Stimulated activated CD4-positive, alpha-beta T cell treated with anti-CD3 and anti-CD28 coated beads, Interleukin-2, amount 100 ng/mL, for 4 hours (primary cell): ENCODE data around the gene PARM1.

Experiments
- DNase-seq: peaks from one replicate; pipeline ENCODE4 v3.0.0-alpha.2; 2020; ENCODE audit warnings: low read depth

The PARM1 gene

DNA sequence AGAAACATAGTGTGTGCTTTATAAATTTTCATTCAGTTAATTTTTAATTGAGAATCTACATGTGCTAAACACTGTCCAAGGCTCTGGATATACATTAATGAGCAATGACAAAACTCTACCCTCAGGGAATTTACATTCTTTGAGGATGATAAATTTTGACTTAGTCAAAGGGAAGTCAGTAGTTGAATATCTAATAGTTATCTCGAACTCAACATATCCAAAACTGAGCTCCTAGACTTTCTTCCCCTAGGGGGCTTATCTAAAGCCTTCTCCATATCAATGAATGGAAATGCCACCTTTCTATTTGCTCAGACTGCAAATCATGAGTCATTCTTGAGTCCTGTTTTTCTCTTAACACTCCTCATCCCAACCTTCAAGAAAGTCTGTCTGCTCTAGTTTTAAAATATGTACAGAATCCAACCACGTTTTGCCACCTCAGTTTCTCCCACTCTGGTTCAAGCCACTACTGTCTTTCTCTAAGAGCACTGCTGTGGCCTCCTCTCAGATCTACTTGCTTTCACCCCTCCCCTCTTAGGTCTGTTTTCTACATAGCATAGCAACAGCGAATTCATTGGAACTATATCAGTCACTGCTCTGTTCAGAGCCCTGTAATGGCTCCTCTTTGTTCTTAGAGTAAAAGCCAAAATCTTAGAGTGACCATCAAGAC, 9.5 kb downstream of the PARM1 start:
- DNase-seq, result no peak

- no peak for DNase-seq
These were observed 10.0 kb downstream of the PARM1 start for GRCh38 chr4:74942918-74943253.

GRCh38 chr4:74944354-74944793, 11.5 kb downstream of the PARM1 start:
- no peak for DNase-seq

DNA sequence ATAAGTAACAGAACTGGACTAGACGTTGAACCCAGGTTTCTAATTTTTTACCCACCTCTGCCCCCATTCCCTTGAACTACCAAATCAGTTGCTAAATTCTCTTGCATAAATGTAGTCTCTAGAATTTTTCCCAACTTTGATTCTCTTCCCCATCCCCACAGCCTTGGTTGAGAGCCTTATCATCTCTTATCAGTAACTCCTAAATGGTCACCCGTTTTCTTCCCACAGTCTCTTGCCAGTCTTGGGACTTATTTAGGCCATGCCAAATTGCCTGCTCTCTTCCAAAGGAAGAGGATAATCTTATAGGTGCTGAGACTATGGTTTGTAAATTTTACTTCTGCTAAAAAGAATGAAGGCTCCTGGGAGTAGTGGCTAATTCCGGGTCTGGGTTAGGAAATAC, 13.3 kb downstream of the PARM1 start:
- DNase-seq, result no peak

GRCh38 chr4:74947798-74948197, 14.9 kb downstream of the PARM1 start:
- no peak for DNase-seq

GRCh38 chr4:74948236-74948635, 15.3 kb downstream of the PARM1 start:
- no peak for DNase-seq

GRCh38 chr4:74950200-74950599, 17.3 kb downstream of the PARM1 start:
- DNase-seq, result no peak

DNA sequence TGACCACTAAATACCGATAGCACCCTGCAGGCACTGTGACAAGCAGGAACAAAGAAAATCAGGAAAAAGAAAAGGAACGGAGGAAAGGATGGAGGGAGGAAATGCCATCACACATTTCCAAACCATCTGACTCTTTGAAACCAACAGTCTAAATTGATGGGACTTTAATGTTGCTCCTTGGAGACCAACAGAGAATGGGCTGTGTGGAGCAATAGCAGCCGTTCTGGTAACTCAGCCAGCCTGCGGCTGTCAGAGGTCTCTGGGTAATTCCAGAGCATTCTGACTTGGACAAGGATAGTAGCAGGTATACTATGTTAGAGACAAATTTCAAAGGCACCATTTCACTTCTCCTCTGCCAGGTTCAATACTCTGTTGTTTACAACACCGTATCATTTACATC, 18.0 kb downstream of the PARM1 start:
- DNase-seq, result no peak

DNA sequence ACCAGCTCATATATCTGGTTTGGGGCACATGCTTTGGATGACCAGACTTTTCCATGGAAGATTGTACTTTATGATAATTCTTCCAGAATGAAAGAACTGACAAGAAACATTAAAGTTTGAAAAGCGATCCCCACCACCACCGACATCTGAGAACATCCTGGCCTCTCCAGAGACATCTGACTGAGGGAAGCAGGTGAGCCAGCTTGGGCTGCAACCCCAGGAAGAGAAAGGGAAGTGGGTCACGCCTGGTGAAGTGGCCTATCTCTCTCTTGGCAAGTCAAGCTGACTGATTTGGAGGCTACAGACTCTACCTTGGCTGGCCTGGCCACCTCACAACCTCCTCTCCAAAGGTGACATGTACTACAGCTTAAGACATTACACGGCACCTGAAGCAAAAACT, 20.7 kb downstream of the PARM1 start:
- no peak for DNase-seq

DNA sequence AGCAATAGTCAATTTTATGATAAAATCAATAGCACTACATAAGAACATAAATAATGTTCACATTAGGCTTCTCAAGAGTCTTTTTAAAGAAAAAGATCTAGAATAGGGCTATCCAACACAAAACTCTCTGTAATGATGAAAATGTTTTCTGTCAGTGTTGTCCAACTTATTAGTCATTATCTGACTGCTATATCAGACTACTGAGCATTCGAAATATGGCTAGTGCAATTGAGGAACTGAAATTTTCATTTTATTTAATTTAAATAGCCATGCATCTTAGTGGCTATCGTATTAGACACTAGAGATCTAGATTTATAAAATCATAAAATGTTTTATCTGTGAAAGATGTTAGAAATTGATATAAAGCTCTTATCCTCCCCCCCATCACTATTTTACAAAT, 26.0 kb downstream of the PARM1 start:
- no peak for DNase-seq

GRCh38 chr4:74961230-74961629, 28.3 kb downstream of the PARM1 start:
- no peak for DNase-seq

- no peak for DNase-seq
These were observed 29.7 kb downstream of the PARM1 start for GRCh38 chr4:74962584-74962983.

- no peak for DNase-seq
These were observed 31.4 kb downstream of the PARM1 start for GRCh38 chr4:74964311-74964710.

GRCh38 chr4:74967324-74967723, 34.4 kb downstream of the PARM1 start:
- DNase-seq, result no peak

DNA sequence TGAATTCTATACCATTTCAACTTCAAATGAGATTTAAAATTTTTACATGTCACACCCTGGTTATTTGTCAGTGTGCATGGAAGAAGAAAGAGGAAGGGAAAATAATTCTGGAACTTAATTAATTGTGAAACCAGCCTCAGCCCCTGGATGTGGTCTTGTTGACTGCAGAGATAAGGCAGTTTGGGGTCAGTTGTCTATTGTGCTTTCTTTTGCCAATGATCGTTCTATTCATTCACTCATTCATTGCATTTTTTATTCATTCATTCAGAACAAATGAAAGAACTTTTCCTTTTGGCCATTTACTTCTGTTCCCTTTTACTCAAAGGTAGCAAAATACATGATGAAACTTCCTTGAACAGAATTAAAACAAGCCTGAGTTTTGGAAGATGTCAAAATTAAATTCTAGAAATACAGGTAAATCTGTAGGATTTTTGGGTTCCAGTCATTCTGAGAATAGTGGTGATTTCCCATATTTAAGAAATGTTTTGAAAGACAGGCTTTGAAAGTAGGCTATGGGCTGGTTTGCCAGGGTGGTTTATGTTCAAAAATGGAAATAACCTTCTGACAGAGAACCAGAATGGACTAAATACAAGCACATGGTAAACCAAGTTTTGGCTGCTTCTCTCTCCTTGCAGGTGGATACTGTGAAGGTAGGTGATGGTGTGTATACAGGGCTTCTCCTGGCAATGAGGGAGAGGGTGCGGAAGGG, 35.7 kb downstream of the PARM1 start:
- DNase-seq, result no peak

DNA sequence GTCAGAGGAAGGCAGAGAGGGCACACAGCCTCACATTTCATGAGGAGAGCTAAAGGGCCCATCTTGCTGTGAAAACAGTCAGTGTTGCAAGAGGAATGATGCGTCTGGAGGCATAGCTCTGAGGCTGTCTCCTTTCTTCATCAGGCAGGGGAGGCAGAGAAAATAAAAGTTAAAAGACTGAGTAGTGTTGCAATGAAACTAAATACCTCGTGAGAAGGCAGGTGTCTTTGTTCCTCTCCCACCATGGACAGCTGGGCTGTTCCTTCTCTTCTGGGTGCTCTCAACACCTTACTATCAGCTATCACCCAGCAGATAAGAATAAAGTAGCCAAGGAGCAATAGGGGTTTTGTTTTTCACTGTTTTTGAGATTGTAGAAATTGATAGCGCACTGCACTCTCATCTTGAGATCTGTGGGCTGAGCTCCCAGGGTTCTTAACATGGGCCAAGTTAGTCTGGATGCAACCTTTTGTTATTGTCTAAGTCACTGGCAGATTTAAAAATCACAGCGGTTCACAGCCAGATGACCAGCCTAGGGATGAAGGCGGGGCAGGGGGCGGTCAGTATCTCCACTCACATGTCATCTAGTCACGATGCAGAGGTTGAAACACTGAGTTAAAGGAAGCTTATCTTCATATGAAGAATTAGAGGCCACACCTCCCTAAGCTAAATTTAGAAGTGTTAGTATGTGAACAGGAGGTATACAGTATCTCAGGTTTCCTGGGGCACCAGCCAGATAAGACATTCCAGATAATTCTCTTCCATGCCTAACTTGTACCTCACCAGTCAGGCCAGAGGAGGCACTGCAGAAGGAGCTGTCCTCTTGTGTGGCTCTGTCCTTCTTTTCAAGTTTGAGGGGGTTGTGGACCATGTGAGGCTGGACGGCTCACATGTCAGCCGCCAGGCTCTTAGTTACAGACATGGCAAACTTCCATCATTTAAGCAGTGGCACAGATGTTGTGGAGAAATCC, 36.9 kb downstream of the PARM1 start:
- no peak for DNase-seq

DNA sequence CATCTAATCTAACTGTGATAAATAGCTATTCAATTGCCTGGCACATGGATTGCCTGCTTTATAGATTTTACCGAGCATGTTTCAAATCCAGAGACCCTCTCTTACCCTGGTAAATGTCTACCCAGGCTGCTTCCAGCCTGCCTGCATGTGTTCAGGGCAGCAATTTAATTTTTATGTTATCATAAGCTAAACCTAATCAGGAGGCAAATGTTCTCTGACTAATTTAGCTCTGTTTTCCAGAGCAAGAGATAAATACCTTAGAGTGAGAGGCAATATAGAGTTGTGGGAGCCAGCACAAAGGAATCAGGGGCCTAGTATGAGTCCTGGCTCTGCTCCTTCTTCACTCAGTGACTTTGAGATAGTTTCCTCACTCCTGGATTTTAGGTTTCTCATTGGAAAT, 37.7 kb downstream of the PARM1 start:
- DNase-seq, result no peak

- DNase-seq, result no peak
These were observed 38.9 kb downstream of the PARM1 start for GRCh38 chr4:74971862-74972261.

- no peak for DNase-seq
These were observed 42.2 kb downstream of the PARM1 start for GRCh38 chr4:74975082-74975481.

- DNase-seq, result no peak
These were observed 43.2 kb downstream of the PARM1 start for GRCh38 chr4:74975848-74976824.

DNA sequence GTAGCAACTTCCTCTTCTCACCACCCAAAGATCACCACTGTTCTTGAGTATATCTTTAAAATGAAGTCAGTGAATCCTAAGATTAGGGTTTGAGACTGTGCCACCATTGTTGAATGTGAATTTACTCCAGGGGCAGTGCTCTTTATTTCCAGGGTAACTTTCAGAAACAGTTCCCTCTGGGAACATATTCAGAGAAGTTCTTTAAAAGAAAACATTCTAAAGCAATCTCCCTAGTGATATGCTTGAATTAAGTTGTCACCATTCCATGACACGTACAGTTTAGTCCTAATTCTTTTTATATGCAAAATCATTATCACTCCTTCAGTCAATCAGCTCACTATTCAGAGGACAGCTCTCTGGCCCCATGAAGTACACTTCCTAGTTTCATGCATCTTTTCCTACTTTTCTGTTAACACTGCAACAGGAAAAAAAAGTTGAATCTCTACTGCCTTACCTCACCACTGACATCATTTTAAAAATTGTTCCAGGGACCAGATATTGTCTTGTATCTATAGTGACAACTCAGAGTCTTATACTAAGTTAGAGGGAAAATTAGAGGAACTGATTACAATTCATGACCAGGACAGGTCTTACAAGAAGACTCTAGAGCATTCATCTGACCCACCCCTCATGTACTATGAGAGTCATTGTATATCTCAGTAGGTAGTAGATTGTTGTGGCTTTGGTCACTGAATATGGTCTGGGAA, 49.8 kb downstream of the PARM1 start:
- DNase-seq, result no peak
